SK-N-MC (cell line): ENCODE measurements around the gene SRCAP.

ENCODE experiments used
- EZH2 ChIP-seq: fragments of 200-600 bp; sonication (generic); IDR thresholded peaks from one replicate; pipeline ENCODE4 v1.6.1; 2017; ENCODE audit warnings: antibody characterized with exemption
- POLR2AphosphoS5 ChIP-seq: IDR thresholded peaks from 2 replicates; pipeline ENCODE4 v1.6.1; 2012; ENCODE audit warnings: mild to moderate bottlenecking, low read depth, low read length, borderline replicate concordance

DNA sequence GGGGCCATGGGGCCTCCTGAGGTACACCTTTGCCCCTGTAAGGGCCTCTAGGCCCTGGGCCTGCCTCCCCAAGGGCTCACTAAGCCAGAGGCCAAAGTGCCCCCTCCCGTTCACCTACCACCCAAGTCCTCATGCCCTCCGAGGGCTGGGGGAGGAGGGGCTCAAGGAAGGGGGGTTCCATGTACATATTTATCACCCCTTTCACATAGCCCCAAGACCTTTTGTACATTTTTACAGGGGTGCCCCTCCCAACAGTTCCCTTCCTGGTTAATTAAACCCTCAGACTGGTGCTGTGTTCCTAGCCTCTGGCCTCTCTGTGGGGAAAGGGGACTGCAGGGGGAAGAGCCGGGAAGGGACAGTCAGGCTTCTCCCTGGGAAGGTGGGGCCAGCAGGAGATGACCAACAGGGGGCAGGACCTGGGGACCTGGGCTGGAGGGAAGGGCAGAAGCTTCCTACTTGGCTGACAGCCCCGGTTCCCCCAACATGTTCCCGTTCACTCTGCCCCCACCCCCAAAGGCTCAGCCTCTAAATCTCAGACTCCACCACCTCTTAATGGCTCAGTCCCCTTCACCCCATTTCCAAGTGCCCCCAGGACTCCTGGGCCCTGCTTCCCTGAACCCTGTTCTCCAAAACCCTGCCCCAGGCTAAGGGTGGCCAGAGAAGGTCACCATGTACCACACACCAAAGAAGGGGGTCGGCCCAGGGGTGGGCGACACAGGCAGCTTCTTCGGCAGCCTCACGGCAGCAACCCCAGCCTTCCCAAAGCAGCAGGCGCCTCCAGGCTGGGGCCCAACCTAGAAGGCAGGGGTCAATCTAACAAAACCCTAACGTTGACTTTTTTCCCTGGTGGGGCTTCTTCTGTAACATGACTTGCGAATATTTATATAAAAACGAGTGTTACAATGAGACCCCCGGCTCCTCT is 28.8 kb upstream of the SRCAP start:
- no peak for TF ChIP-seq POLR2AphosphoS5
- TF ChIP-seq EZH2, result no peak
